GM12891 (cell line): Measurements from ENCODE around the gene GAK.

Experiments used
- DNase-seq: peaks from one replicate; pipeline ENCODE4 v3.0.0; 2011; ENCODE audit warnings: low spot score; ENCODE audit not compliant: insufficient read length
- FAIRE-seq: peaks from 2 replicates; lab custom pipeline; 2011; peaks lifted over from hg19 to GRCh38; lab: Jason Lieb, UNC
- PAX5 ChIP-seq: IDR thresholded peaks from 2 replicates; pipeline ENCODE4 v1.6.1; 2011; ENCODE audit warnings: low read length, moderate library complexity, mild to moderate bottlenecking; ENCODE audit not compliant: insufficient read depth, severe bottlenecking
- POLR2A ChIP-seq: IDR thresholded peaks from 2 replicates; pipeline ENCODE4 v1.6.1; 2011; ENCODE audit warnings: low read depth, low read length, control low read depth
- POLR2AphosphoS5 ChIP-seq: IDR thresholded peaks from 2 replicates; pipeline ENCODE4 v1.6.1; 2011; ENCODE audit warnings: low read depth, low read length, control low read depth
- POU2F2 ChIP-seq: IDR thresholded peaks from 2 replicates; pipeline ENCODE4 v1.6.1; 2011; ENCODE audit warnings: low read depth, mild to moderate bottlenecking, control low read depth, low read length, moderate library complexity
- SPI1 ChIP-seq: IDR thresholded peaks from 2 replicates; pipeline ENCODE4 v1.6.1; 2011; ENCODE audit warnings: low read depth, low read length, control low read depth
- TAF1 ChIP-seq: IDR thresholded peaks from 2 replicates; pipeline ENCODE4 v1.6.1; 2011; ENCODE audit warnings: low read depth, low read length, control low read depth

GAK gene

GRCh38 chr4:882646-883045 lies 49.5 kb downstream of the GAK start:
- FAIRE-seq: no peak
- TF ChIP-seq PAX5: no peak
- DNase-seq: no peak

GRCh38 chr4:881709-882108 lies 50.4 kb downstream of the GAK start:
- TF ChIP-seq POLR2A (no peak), TAF1 (no peak), PAX5 (no peak), SPI1 (no peak), POLR2AphosphoS5 (no peak), POU2F2 (no peak)
- FAIRE-seq: no peak

DNA sequence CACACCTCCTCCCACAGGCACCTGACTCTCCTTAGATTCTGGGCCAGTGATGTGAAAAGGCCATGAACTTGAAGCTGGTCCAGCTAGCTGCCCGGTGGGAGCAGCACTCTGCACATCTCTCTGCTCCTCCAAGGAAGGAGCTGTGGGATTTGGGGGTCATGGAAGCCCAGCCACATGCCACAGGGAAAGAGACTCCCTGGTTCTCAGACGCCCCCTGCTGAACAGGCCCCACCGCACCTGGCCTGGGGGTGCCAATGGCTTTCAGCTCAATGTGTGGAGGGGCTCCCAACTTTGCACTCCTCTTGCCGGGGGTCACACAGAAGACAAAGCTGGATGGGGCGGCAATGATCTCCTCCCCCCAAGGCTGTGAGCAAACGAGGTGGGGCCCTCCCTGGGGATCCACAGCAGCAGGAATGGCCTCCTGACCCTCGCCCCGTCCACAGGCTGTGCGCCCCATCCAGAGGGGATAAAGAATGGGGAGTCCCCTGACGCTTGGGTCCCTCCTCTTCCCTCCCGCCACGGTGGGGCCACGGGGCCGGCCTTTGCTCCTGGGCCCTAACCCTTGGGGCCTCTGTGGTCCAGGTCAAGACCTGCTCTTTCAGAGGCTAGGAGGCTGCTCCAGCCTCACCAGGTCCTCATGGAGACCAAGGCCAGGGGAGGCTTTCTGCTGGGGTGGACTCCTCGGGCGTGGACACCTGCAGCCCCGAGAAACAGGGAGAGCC lies 51.3 kb downstream of the GAK start:
- no peak for FAIRE-seq
- no peak for DNase-seq

More at GRCh38 chr4:881709-882108, 50.4 kb downstream of the GAK start:
- DNase-seq: no peak

GRCh38 chr4:879729-880077 lies 52.4 kb downstream of the GAK start:
- DNase-seq (no peak), FAIRE-seq (no peak)
- TF ChIP-seq SPI1: no peak
- no peak for TF ChIP-seq TAF1
- no peak for TF ChIP-seq PAX5
- TF ChIP-seq POU2F2: no peak

More for the DNA sequence above, 51.3 kb downstream of the GAK start:
- TF ChIP-seq TAF1: no peak
- no peak for TF ChIP-seq POLR2AphosphoS5
- no peak for TF ChIP-seq PAX5
- no peak for TF ChIP-seq SPI1
- no peak for TF ChIP-seq POLR2A
- TF ChIP-seq POU2F2: no peak

DNA sequence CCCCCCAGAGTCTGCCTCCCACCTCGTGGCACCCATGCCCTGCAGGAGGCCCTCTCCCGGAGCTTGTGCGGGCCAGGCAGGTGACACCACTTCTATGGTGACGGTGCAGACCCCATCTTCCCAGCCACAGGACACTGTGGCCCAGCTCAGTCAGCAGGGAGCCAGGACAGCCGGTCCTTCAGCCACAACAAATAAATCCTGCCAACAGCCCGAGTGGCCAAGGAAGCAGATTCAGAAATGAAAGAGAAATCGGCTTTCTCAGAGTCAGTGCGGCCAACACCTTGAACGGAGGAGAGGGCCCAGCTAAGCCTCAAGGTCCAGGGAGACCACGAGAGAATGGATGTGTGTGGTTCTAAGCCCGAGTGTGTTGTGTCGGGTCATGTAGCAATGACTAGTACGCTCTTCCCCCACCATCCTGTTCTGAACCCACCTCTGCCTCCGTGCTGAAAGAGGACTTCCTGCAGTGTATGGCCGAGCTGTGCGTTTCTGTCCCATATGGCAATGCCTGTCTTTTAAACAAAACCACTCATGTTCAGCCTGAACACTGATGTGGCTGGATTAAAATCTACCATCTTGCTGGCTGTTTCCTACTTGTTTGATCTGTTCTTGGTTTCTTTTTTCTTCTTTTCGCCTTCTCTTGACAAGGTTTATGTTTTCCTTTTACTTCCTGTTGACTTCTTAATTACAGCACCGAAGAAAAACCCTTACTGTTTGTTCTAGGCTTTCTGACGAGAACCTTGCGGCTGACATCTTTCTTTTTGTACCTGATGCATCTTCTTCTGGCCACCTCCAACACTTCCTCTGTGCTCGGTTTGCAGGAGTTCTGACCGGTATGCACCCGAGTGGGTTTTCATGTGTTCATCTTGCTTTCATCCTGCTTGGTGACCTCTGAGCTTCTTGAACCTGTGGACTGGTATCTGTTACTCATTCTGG lies 53.1 kb downstream of the GAK start:
- TF ChIP-seq PAX5: no peak
- no peak for TF ChIP-seq POLR2A
- TF ChIP-seq SPI1: no peak
- FAIRE-seq: no peak
- DNase-seq: no peak

DNA sequence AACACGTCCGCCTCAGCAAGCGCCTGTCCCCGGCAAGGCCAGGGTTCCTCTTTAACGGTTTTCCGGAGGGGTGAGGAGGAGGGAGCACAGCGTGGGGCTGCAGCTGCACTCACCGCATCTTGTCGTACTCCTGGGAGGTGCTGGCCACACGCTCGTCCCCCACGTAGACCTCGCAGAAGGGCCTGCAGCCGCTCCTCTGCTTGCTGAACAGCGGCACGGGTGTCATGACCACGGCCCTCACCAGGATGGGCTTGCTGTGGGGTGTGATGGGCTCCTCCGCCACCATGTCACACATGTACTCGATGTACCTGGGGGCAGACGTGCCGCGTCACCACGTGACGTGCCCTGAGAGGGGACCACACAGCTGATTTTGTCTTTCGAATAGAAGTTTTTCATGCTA lies 54.6 kb downstream of the GAK start:
- FAIRE-seq: no peak
- no peak for DNase-seq
- TF ChIP-seq POU2F2: no peak
- no peak for TF ChIP-seq POLR2A
- no peak for TF ChIP-seq SPI1
- no peak for TF ChIP-seq TAF1
- TF ChIP-seq PAX5: no peak

GRCh38 chr4:876780-877179 lies 55.3 kb downstream of the GAK start:
- FAIRE-seq: no peak
- DNase-seq: no peak
- no peak for TF ChIP-seq SPI1
- no peak for TF ChIP-seq TAF1
- no peak for TF ChIP-seq POU2F2
- TF ChIP-seq POLR2AphosphoS5: no peak
- TF ChIP-seq POLR2A: no peak
- no peak for TF ChIP-seq PAX5

- DNase-seq: no peak
- no peak for FAIRE-seq
- no peak for TF ChIP-seq TAF1
- no peak for TF ChIP-seq SPI1
- no peak for TF ChIP-seq POLR2AphosphoS5
- no peak for TF ChIP-seq POLR2A
- no peak for TF ChIP-seq PAX5
- TF ChIP-seq POU2F2: no peak
These were observed 56.2 kb downstream of the GAK start for GRCh38 chr4:875818-876423.

- TF ChIP-seq POU2F2 (no peak), PAX5 (no peak), SPI1 (no peak), POLR2AphosphoS5 (no peak), TAF1 (no peak), POLR2A (no peak)
- FAIRE-seq (no peak), DNase-seq (no peak)
These were observed 56.9 kb downstream of the GAK start for GRCh38 chr4:874971-875817.
